Panc1 (cell line): ENCODE data around the gene CDCA7. TPM values are rescaled to one million over a fixed set of nuclear protein-coding genes. Genes with fewer than 3 reads are reported as not detected.

Experiments used
- ATAC-seq: fragments of 200-7000 bp; cut with Tn5 transposase; 2 replicates; pipeline ENCODE4 v1.9.1; 2020; ENCODE audit warnings: mild to moderate bottlenecking, moderate library complexity
- BruUV-seq: library from RNA; stranded (reverse); fragments of 400-500 nt; replicated peaks from 2 replicates; lab custom pipeline; 2021; lab: Mats Ljungman, UMichigan
- CTCF ChIA-PET: fragments of 300-600 bp; sonication (Branson Sonifier 250); formaldehyde crosslinking; loops from one replicate; lab custom pipeline; 2022; ENCODE audit warnings: antibody characterized with exemption; lab: Charles Lee
- POLR2A ChIA-PET: fragments of 300-600 bp; sonication (Branson Sonifier 250); formaldehyde crosslinking; loops from one replicate; lab custom pipeline; 2022; ENCODE audit warnings: antibody characterized with exemption; lab: Charles Lee
- DNase-seq: peaks from one replicate; pipeline ENCODE4 v3.0.0-alpha.2; 2010; ENCODE audit warnings: low read depth, low spot score
- H3K27ac ChIP-seq: 2 replicates; pipeline ENCODE4 v1.5.1; 2011; ENCODE audit warnings: mild to moderate bottlenecking, low read length, inconsistent platforms
- H3K27me3 ChIP-seq: fragments of 200-500 bp; sonication (Bioruptor generic); 2 replicates; pipeline ENCODE4 v1.6.0; 2014; ENCODE audit warnings: low read length, inconsistent platforms; ENCODE audit not compliant: control insufficient read depth, insufficient read depth
- H3K36me3 ChIP-seq: fragments of 200-500 bp; sonication (Bioruptor generic); 2 replicates; pipeline ENCODE4 v1.5.1; 2014; ENCODE audit warnings: inconsistent platforms, mild to moderate bottlenecking, low read length, moderate library complexity; ENCODE audit not compliant: control insufficient read depth, insufficient read depth
- H3K4me1 ChIP-seq: 2 replicates; pipeline ENCODE4 v1.5.1; 2011; ENCODE audit warnings: inconsistent platforms, mild to moderate bottlenecking, low read length, moderate library complexity; ENCODE audit not compliant: control insufficient read depth, insufficient read depth
- H3K4me3 ChIP-seq, 2 experiments: 2 replicates each; pipeline ENCODE4 v1.5.1; 2011 to 2012; ENCODE audit warnings: low read depth in 2 of 2, low read length in 2 of 2, mild to moderate bottlenecking in 2 of 2, inconsistent platforms in 1 of 2, moderate library complexity in 1 of 2
- H3K9me3 ChIP-seq: fragments of 200-500 bp; sonication (Bioruptor generic); 2 replicates; pipeline ENCODE4 v1.5.1; 2014; ENCODE audit warnings: low read depth, mild to moderate bottlenecking, inconsistent platforms, low read length, moderate library complexity; ENCODE audit not compliant: control insufficient read depth, insufficient read depth
- CTCF ChIP-seq: fragments of 450-650 bp; IDR thresholded peaks from 2 replicates; pipeline ENCODE4 v1.5.1; 2017; ENCODE audit warnings: mild to moderate bottlenecking
- POLR2AphosphoS5 ChIP-seq: IDR thresholded peaks from 2 replicates; pipeline ENCODE4 v1.6.1; 2012; ENCODE audit warnings: mild to moderate bottlenecking, low read depth, low read length, moderate library complexity
- REST ChIP-seq, 2 experiments: IDR thresholded peaks; 2 replicates each; pipeline ENCODE4 v1.6.1; 2011 to 2012; ENCODE audit warnings: low read depth in 2 of 2, control low read depth in 1 of 2, low read length in 1 of 2, mild to moderate bottlenecking in 1 of 2, moderate library complexity in 1 of 2; ENCODE audit not compliant: insufficient read depth in 1 of 2
- SIN3A ChIP-seq: IDR thresholded peaks from 2 replicates; pipeline ENCODE4 v1.6.1; 2012; ENCODE audit warnings: low read depth, mild to moderate bottlenecking, low read length, moderate library complexity, borderline replicate concordance; ENCODE audit not compliant: insufficient read depth
- TCF7L2 ChIP-seq: IDR thresholded peaks from 2 replicates; pipeline ENCODE4 v1.6.1; 2011; ENCODE audit warnings: mild to moderate bottlenecking, low read depth, low read length, inconsistent platforms
- in situ Hi-C: cut with HindIII; loops from 2 replicates; pipeline ENCODE4 v1.10.0; 2016; ENCODE audit warnings: low sequenced_read_pairs, low pct_unique_long_range_greater_than_20kb
- intact Hi-C: fragments of 100-400 bp; cut with micrococcal nuclease; formaldehyde crosslinking; loops from one replicate; pipeline ENCODE4 v1.10.0; 2022; ENCODE audit not compliant: unreplicated experiment
- total RNA-seq: library from RNA; stranded (reverse); gene quantifications from one replicate; pipeline ENCODE4 v1.2.1, GENCODE V29; 2021; ENCODE audit not compliant: unreplicated experiment

The CDCA7 gene
- total RNA-seq, 1 experiment from 2014 or later = 60.5 TPM

GRCh38 chr2:173417341-173417740 lies 62.7 kb downstream of the CDCA7 start:
- no peak for TF ChIP-seq CTCF
- no peak for TF ChIP-seq POLR2AphosphoS5
- no peak for TF ChIP-seq REST (IDR thresholded peaks at IDR 0.05; ENCODE audit: insufficient read depth in 1 of 2, low read depth in 2 of 2, low read length in 1 of 2)
- no peak for TF ChIP-seq SIN3A
- TF ChIP-seq TCF7L2 = no peak
- no peak overlapping the region for H3K27ac ChIP-seq
- DNase-seq (no peak), ATAC-seq (no peak)
- POLR2A ChIA-PET = no interaction called here
- in situ Hi-C loops (no loop called here), intact Hi-C loops (no loop called here)
- 0 out of 2 replicates have a peak, but pooled peaks cover 3% of the 10 kb centered on the region for H3K4me1 ChIP-seq
- H3K36me3 ChIP-seq = no peaks in the 10 kb centered on the region
- no peaks in the 10 kb centered on the region for H3K27me3 ChIP-seq
- H3K4me3 ChIP-seq = no peak overlapping the region
- no TSS peak for BruUV-seq
- no peaks in the 10 kb centered on the region for H3K9me3 ChIP-seq
- CTCF ChIA-PET = no interaction called here

GRCh38 chr2:173417802-173418201 lies 63.1 kb downstream of the CDCA7 start:
- ATAC-seq (no peak), DNase-seq (no peak)
- Histone ChIP-seq H3K4me3 (no peak overlapping the region), H3K9me3 (no peaks in the 10 kb centered on the region), H3K4me1 (0 out of 2 replicates have a peak, but pooled peaks cover under 1% of the 10 kb centered on the region), H3K27ac (no peak overlapping the region), H3K36me3 (no peaks in the 10 kb centered on the region), H3K27me3 (no peaks in the 10 kb centered on the region)
- TF ChIP-seq CTCF (no peak), POLR2AphosphoS5 (no peak), SIN3A (no peak)
- intact Hi-C loops (no loop called here), in situ Hi-C loops (no loop called here)
- BruUV-seq = no TSS peak
- ChIA-PET CTCF (no interaction called here), POLR2A (no interaction called here)
